GM19395 (cell line): ENCODE measurements around the gene KCNH6.

ENCODE experiments used
- ATAC-seq: cut with Tn5 transposase; IDR thresholded peaks from one replicate; pipeline ENCODE4 v1.9.1; 2021; ENCODE audit warnings: mild to moderate bottlenecking, moderate library complexity; ENCODE audit not compliant: unreplicated experiment

KCNH6 gene

DNA sequence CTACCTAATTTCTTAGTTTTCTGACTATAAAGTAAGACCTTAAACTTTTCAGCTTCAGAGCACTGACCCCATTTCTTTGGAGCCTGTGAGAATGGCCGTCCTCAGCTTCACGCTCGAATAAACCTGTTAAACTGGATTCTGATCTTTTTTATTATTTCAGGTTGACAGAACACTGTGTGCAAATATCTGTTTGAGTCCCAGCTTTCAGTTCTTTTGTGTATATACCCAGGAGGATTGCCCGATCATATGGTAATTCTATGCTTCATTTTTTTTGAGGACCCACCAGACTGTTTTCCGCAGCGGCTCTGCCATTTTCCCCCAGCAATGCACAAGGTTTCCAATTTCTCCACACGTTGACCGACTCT is 19.8 kb upstream of the KCNH6 start:
- no peak for ATAC-seq

DNA sequence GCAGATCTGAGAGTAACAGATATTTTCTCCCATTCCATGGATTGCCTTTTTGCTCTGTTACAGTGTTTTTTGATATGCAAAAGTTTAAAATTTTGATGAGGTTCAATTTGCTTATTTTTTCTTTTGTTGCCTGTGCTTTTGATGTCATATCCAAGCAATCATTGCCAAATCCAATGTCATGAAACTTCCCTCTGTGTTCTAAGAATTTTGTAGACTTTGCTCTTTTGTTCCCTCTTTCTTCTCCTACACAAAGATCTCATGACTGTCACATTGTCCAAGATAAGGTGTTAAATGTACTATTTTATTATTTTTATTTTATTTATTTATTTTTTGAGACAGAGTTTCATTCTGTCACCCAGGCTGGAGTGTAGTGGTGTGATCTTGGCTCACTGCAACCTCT is 18.9 kb upstream of the KCNH6 start:
- no peak for ATAC-seq

DNA sequence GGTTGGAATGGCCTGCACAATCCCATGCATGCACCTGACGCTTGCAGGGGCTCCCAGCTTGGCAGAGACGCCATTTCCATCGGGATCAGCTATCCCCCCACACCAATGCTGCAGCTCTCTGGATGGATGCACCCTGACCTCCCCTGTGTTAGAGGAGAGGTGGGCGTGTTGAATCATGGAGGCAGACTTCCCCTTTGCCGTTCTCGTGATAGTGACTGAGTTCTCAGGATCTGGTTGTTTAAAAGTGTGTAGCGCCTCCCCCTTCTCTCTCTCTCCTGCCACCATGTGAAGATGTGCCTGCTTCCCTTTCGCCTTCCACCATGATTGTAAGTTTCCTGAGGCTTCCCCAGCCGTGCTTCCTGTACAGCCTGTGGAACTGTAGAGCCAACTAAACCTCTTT is 17.8 kb upstream of the KCNH6 start:
- no peak for ATAC-seq

DNA sequence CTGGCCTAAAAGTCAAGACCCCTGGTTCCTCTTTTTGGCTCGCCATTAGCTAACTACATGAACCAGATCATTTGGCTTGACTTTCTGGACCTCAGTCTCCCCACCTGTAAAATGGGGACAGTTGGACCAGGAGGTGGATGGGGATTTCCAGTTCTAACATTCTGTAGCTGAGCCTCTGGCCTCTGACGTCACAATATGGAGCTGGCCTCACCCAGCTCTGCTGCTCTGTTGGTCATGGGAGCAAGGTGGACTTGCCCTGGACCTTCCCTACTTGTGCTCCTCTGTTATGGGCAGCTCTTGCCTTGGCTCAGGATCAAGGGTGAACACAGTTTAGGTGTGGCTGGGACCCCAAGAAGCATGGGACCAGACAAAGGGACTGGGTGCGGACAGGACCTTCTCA is 16.5 kb upstream of the KCNH6 start:
- ATAC-seq: no peak

DNA sequence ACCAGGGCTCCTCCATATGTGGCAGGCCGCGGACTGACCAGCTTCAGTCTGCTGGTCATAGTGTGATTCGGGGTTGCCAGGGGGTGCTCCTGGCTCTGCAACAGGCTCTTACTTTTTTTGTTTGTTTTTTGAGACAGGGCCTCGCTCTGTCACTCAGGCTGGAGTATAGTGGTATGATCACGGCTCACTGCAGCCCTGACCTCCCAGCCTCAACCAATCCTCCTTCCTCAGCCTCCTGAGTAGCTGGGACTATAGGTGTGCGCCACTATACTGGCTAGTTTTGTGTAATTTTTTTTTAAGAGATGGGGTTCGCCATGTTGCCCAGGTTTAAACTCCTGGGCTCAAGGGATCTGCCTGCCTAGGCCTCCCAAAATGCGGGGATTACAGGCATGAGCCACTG is 11.8 kb upstream of the KCNH6 start:
- no peak for ATAC-seq

DNA sequence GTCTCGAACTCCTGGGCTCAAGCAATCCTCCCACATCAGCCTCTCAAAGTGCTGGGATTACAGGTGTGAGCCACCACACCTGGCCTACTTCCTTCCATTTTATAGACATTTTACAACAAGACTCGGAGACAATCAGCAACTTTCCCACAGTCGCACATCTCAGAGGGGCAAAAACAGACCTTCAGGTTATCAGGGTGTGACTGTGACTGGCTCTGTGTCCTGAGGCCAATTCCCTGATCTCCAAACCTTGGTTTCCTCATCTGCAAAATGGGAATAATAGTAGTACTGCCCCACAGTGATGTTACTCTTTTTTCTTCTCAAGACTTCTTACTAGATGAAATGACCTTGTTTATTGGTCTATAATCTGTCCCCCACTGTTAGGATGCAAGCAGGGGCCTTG is 10.8 kb upstream of the KCNH6 start:
- no peak for ATAC-seq

DNA sequence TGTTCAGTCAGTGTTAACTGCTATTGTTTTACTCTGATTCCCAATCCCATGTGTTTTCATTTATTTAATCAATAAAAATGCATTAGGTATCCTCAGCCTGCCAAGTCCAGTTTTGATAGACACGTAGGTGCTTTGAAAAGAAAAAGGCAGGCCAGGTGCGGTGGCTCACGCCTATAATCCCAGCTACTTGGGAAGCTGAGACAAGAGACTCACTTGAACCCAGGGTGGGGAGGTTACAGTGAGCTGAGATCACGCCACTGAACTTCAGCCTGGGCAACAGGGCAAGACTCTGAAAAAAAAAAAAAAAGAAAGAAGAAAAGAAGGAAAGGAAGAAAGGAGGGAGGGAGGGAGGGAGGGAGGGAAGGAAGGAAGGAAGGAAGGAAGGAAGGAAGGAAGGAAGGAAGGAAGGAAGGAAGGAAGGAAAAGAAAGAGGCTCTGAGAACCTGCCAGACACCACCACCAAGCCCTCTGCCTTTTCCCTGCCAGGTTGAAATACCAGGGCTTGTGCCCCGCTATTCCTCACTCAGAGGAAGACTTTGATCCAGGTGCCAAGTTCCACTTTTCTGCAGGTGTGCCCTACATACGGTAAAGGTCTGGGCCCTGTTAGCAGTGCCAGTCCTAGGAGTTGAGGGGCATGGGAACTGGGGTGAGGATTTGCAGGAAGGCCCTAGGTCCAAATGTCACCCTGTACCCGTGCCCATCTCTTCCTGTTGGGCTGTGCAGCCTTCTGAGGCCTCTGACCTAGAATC is 10.1 kb upstream of the KCNH6 start:
- no peak for ATAC-seq

DNA sequence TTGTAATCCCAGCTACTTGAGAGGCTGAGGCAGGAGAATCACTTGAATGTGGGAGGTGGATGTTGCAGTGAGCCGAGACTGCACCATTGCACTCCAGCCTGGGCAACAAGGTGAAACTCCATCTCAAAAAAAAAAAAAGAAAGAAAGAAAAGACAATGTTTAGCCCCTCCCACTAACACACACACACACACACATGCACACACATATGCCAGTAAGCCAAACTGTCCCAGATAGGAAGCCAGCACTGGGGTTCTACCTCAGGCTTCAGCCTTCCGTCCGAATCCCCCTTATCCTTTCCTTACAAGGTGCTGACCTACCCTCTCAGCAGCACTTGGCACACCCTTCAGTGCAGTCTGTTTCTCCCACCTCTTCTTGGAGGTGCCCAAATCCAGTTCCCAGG is 8.7 kb upstream of the KCNH6 start:
- ATAC-seq: no peak

DNA sequence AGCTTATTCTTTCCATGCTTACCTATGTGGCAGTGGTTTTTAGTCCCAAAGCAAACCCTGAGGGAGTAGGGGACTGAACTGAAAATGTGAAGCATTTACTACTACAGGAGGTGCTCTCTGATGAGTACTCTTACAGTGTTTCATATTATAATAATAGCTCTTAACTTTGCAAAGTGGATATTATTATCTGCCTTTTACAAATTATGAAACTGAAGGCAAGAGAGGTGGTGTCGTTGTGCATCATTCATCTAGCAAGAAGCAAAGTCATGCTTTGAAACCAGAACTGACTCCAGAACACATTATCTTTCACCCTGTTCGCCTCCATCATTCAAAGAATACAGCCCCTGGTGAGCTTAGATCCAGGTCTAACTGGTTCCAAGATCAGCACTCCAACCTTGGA is 8.2 kb upstream of the KCNH6 start:
- ATAC-seq: no peak

DNA sequence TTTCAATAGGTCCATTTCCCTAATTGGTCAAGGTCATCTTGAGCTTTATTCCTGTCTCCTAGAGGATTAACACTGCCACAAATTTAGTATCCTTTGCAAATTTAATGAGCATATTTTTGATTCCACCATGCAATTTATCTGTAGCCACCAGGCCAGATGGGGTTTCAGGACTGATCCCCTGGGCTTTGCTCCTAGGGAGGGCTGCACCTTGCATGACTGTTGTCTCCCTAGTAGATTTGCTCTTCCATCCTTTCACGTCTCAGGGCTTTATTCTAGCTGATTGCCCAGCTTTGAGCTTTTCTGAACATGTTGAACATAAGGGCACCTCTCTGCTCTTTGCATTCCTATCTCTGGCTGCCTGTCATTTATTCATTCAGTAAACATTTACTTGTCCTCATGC is 7.7 kb upstream of the KCNH6 start:
- no peak for ATAC-seq

DNA sequence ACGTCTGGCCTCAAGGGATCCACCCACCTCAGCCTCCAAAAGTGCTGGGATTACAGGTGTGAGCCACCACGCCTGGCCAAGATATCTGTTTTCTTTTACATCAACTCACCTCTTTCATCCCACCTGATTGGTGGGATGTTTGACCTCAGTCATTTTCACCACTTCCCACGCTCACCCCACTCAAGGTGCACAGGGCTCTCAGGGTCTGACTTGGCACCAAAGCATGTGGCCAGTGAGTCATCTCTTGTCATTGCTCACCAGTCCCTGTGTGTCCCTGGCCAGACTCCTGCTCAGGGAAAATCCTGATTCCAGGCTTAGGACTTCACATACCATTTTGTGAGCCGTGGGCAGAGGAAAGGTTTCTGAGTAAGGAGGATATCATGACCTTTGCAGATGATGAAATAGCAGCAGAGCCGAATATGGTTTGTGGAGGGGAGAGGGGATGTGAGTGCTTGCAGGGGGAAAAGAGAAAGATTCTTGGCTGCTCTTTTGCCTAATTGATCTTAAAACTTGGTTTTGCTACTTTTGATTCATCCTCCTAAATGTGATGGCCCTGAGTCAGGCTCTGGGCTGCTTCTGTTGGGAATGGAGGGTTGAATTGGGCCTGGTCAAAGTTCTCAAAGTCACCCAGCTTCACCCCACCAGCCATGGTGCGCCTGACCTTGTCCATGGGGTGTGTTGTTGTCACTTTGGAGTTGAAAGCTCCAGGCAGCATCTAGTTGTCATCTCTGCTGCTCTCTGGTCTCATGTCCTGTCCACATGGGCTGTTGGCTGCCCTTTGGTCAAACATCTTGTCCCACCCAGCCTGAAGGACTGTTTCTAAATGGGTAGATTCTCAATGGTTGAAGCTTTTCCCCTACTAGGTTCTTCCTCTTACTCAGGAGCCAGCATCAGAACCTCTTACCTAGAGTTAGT is 6.0 kb upstream of the KCNH6 start:
- ATAC-seq: no peak

DNA sequence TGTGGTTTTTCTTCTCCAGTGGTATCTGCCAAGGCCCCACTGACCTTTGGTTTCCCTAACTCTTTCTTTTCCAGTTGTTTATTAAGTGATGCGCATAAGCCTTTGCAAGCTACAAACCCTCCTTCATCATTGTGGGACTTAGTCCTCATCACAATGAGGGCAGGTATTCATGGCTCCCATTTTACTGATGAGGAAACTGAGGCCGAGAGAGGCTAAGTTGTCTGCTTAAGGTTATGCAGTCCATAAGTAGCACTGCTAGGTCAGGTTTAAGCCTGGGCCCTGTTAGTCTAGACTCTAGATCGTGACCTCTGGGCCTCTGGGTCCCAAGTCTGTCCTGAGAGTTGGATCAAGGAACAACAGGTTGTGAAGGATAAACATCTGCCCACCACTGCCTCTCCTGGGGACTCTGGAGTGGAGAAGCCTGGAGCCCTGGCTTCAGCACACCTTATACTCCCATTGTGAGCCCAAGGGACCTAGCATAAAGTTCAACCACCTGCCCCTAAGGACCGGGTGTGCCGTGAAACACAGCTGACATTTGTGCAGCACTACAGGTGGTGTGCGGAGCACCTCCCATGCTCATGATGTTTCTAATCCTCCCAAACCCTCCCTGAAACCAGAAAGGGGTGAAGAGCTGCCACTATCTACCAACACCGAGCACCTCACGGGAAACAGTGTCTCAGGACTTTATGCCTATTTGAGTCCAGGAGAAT is 5.2 kb upstream of the KCNH6 start:
- ATAC-seq: no peak

DNA sequence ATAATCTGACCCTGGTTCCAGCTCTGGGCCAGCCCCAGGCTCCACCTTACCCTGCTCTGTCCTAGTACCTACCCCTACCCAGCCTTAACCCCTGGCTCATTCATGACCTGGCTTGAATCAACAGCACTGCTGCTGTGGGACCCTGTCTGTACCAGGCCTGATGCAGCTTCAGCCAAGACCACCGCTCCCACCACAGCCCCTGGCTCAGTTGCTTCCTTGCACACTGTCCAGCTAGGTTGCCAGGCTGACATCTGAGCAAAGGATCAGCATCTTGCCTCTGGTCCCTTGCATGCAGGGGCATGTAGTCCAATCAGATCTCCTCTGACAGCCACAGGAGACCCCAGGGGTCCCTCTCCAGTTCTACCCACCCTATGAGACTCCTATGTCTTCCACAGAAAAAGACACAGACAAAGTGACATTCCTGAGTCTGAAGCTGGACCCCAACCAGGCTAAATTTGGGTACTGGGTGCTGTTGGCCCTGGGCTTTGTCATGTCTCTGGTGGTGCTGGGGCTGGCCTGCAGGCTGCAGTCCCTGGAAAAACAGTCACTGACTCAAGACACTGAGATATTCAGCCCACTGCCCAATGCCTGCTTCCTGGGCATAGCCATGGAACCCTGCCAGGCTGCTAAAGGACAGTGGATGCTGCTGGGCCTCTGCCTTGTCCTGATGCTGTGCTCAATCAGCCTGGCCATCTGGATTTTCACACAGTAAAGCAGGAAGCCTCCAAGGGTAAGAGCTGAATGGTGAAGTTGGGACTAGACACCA is 3.9 kb upstream of the KCNH6 start:
- no peak for ATAC-seq

DNA sequence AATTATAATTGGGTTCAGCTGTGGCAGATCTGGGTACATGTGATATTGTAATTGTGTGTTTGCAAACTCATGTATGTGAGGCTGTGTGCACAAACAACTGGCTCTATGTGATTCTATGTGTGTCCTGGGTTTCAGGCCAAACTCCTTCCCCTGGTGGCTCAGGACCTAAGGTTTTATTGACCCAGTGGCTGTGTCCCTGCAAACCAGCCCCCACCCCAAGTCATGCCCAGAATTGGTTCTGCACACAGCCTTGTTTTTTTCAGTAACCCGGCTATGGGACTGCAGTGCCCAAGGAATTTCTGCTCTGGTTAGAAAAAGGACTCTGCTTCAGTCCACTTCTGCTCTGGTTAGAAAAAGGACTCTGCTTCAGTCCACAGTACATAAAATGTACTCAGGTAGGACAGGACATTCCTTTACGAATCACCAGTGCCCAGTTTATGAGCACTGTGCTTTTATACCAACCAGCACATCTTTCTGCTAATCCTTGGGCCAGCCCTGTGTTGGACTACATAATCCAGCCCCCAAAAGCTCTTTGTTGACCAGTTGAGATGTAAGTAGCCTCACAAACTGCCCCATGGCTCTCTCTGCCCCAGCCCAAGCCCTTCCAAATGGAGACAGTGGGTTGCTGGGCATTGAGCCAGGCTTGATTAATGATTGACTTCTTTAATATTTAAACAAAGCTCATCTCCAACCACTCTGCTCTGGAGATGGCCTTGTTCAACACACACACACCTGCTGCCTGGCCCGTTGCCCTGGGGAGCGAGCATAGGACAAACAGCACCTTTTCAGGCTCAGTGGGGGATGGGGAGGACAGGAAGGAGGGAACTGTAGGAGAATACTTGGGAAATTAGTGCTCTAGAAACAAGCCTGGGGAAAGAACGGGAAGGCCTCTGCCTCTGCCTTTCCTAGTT is 2.9 kb upstream of the KCNH6 start:
- ATAC-seq: no peak

DNA sequence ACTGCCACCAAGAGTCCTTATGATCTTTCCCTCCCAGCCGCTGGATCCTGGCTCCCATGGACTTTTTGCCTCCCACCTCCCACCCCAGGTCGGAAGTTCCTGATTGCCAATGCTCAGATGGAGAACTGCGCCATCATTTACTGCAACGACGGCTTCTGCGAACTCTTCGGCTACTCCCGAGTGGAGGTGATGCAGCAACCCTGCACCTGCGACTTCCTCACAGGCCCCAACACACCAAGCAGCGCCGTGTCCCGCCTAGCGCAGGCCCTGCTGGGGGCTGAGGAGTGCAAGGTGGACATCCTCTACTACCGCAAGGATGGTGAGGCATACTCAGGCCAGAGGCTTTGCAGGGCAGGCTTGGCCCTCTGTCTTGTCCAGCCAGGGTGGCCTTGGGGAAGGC is 893 bp downstream of the KCNH6 start:
- no peak for ATAC-seq

DNA sequence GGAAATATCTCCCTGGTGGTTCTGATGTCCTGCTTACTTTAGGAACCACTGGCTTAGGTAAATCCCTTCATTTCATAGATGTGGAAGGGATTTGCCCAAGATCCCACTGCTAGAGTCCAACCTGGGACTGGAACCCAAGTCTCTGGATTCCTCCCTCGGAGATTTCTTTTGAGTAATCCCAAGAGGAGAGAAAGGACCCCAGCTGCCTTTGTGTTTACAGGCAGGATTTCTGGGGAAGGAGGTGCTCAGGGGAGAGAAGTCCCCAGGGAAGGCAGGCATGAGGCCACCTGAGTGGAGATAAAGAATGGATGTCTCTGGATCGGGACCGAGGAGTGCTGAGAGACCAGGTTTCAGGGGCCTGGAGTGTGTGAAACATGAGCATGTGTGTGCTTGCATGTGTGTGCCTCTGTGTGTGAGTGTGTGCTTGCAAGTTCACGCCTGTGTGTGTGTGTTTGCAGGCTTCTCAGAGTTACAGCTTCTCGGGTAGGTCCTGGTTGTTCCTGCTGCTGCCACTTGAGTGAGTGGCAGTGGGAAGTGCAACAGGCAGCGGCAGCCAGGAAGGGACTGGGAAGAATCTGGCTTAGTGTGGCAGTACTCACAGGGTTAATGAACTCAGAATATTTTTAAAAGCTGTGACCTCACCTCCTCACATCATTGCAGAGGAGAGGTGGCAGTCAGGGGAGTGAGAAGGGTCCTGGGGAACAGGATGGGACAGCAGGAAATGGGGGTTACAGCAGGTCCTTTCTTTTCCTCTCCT is 2.2 kb downstream of the KCNH6 start:
- no peak for ATAC-seq

DNA sequence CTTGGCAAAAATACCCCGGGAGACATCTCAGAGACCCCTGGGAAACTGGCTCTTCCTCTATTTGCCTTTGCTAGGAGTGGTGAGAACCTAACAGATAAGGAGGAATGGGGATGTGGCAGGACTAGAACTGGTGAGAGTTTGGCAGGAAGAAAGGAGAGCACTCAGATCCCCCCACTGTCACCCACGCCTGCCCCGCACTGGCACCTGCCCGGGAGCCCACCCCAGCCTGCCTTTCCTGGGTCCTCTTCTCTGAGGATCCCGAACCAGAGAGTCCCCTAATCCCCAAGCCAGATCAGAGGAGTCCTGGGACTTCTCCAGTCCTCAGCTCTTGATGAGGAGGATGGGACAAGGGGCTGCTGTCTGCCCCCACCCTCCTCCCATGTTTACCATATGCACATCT is 3.7 kb downstream of the KCNH6 start:
- no peak for ATAC-seq

DNA sequence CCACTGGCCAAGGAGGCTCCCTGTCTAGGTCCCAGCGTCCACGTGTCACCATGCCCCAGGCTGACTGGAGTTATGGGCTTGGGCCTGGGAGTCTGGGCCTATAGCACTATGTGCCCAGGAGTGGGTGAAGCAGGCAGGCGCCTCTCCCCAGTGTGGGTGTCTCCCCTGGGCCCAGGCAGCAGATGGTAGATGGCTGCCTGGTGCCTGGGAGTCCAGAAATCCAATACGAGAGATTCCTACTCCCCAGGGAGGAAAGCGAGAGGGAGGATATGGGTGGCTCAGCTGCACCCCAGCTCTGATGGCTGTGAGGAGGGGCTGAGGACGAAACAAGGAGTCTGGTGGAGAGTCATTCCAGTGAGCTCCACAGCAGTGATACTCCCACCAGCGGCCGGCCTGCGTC is 5.0 kb downstream of the KCNH6 start:
- ATAC-seq: no peak
